Tibial nerve (tissue), 4 donors: ENCODE data around the gene AP1M2.

Experiments used
- CTCF ChIP-seq, 5 experiments: fragments of 200-600 bp in 3 of 5; fragments of 450-650 bp in 2 of 5; sonication (generic) in 3 of 5; IDR thresholded peaks; one replicate each; pipeline ENCODE4 v1.5.1; 2016 to 2019; ENCODE audit warnings: antibody characterized with exemption in 5 of 5, mild to moderate bottlenecking in 3 of 5, moderate library complexity in 2 of 5
- EP300 ChIP-seq, 2 donors: sonication (generic); formaldehyde crosslinking; IDR thresholded peaks; one replicate each; pipeline ENCODE4 v1.6.1; 2017; ENCODE audit warnings: antibody characterized with exemption in 2 of 2, mild to moderate bottlenecking in 1 of 2
- POLR2A ChIP-seq, 2 donors: fragments of 450-650 bp; IDR thresholded peaks; one replicate each; pipeline ENCODE4 v1.6.1; 2017; ENCODE audit warnings: antibody characterized with exemption in 2 of 2, mild to moderate bottlenecking in 2 of 2, moderate library complexity in 2 of 2

GRCh38 chr19:10553943-10554381 is 33.1 kb downstream of the AP1M2 start:
- no peak for TF ChIP-seq CTCF (IDR thresholded peaks at IDR 0.05)
- TF ChIP-seq POLR2A (IDR thresholded peaks at IDR 0.05): no peak
- no peak for TF ChIP-seq EP300 (IDR thresholded peaks at IDR 0.05)
